ENCODE measurements around the gene PSTPIP1.

The PSTPIP1 gene

GRCh38 chr15:77030048-77030927 lies 35.4 kb downstream of the PSTPIP1 start:
- DNase-seq (ENCODE audit: low read depth in 2 of 2): no peak

- no peak for DNase-seq (ENCODE audit: low read depth in 2 of 2)
Observed at GRCh38 chr15:77030928-77031375, 36.0 kb downstream of the PSTPIP1 start.

- no peak for DNase-seq (ENCODE audit: low read depth in 2 of 2)
Observed at GRCh38 chr15:77031376-77032050, 36.6 kb downstream of the PSTPIP1 start.

- no peak for DNase-seq (ENCODE audit: low read depth in 2 of 2)
Observed at GRCh38 chr15:77032052-77032646, 37.2 kb downstream of the PSTPIP1 start.

GRCh38 chr15:77032647-77033416 lies 37.9 kb downstream of the PSTPIP1 start:
- no peak for DNase-seq (ENCODE audit: low read depth in 2 of 2)

- no peak for DNase-seq (ENCODE audit: low read depth in 2 of 2)
Observed at GRCh38 chr15:77033417-77033728, 38.4 kb downstream of the PSTPIP1 start.

- DNase-seq (ENCODE audit: low read depth in 2 of 2): no peak
Observed at GRCh38 chr15:77033729-77034671, 39.1 kb downstream of the PSTPIP1 start.

- DNase-seq (ENCODE audit: low read depth in 2 of 2): peak in 1 of 2 donors; percentile 28
Observed at GRCh38 chr15:77034695-77035489, 40.0 kb downstream of the PSTPIP1 start.

GRCh38 chr15:77035584-77035983 lies 40.7 kb downstream of the PSTPIP1 start:
- DNase-seq (ENCODE audit: low read depth in 2 of 2): no peak

- no peak for DNase-seq (ENCODE audit: low read depth in 2 of 2)
Observed at GRCh38 chr15:77035999-77036471, 41.1 kb downstream of the PSTPIP1 start.

GRCh38 chr15:77036537-77037387 lies 41.8 kb downstream of the PSTPIP1 start:
- no peak for DNase-seq (ENCODE audit: low read depth in 2 of 2)

GRCh38 chr15:77037388-77038209 lies 42.7 kb downstream of the PSTPIP1 start:
- no peak for DNase-seq (ENCODE audit: low read depth in 2 of 2)

- no peak for DNase-seq (ENCODE audit: low read depth in 2 of 2)
Observed at GRCh38 chr15:77038312-77039216, 43.6 kb downstream of the PSTPIP1 start.

GRCh38 chr15:77039217-77039533 lies 44.2 kb downstream of the PSTPIP1 start:
- DNase-seq (ENCODE audit: low read depth in 2 of 2): no peak

- no peak for DNase-seq (ENCODE audit: low read depth in 2 of 2)
Observed at GRCh38 chr15:77039848-77040247, 44.9 kb downstream of the PSTPIP1 start.

GRCh38 chr15:77040673-77041072 lies 45.7 kb downstream of the PSTPIP1 start:
- DNase-seq (ENCODE audit: low read depth in 2 of 2): no peak

GRCh38 chr15:77042245-77042919 lies 47.5 kb downstream of the PSTPIP1 start:
- DNase-seq (ENCODE audit: low read depth in 2 of 2): no peak

Data from stimulated activated CD8-positive, alpha-beta memory T cell treated with anti-CD3 and anti-CD28 coated beads, Interleukin-2, amount 100 ng/mL, for 1 hour (primary cell).